GM19099 (cell line): ENCODE results near the gene CDC14A.

Experiments used
- POLR2A ChIP-seq: IDR thresholded peaks from 3 replicates; pipeline ENCODE4 v1.6.1; 2011; ENCODE audit warnings: low read depth; ENCODE audit not compliant: insufficient read length; ENCODE audit errors: extremely low read depth

Gene CDC14A

GRCh38 chr1:100455478-100456072 is 103.3 kb downstream of the CDC14A start:
- no peak for TF ChIP-seq POLR2A

GRCh38 chr1:100456880-100457279 is 104.6 kb downstream of the CDC14A start:
- TF ChIP-seq POLR2A: no peak

- no peak for TF ChIP-seq POLR2A
These were observed 105.4 kb downstream of the CDC14A start for GRCh38 chr1:100457683-100458082.

- TF ChIP-seq POLR2A: no peak
These were observed 106.5 kb downstream of the CDC14A start for GRCh38 chr1:100458661-100459357.

- TF ChIP-seq POLR2A: no peak
These were observed 107.2 kb downstream of the CDC14A start for GRCh38 chr1:100459358-100460114.

GRCh38 chr1:100461222-100461621 is 108.9 kb downstream of the CDC14A start:
- no peak for TF ChIP-seq POLR2A

GRCh38 chr1:100462326-100463025 is 110.2 kb downstream of the CDC14A start:
- TF ChIP-seq POLR2A: no peak

GRCh38 chr1:100463791-100464424 is 111.6 kb downstream of the CDC14A start:
- no peak for TF ChIP-seq POLR2A

- TF ChIP-seq POLR2A: no peak
These were observed 117.3 kb downstream of the CDC14A start for GRCh38 chr1:100469578-100469977.

GRCh38 chr1:100474834-100475233 is 122.5 kb downstream of the CDC14A start:
- no peak for TF ChIP-seq POLR2A

DNA sequence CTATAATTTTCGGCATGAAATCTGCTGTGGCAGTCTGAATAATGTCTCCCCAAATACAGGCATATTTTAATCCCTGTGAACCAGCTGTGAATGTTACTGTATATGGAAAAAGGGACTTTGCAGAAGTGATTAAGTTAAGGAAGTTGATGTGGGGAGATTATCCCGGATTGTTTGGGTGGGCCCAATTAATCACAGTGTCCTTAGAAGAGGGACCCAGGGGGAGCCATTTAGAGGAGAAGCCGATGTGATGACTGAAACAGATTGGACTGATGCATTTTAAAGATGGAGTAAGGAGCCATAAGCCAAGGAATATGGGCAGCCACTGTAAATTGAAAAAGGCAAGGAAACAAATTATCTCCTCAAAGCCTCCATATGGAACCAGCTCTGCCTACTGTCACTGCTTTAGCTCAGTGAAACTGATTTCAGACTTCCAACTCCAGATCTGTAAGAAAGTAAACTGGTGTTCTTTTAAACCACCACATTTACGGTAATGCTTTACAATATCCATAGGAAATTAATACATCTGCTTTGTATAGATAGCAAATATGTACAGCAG is 124.5 kb downstream of the CDC14A start:
- TF ChIP-seq POLR2A: no peak

GRCh38 chr1:100478816-100479215 is 126.5 kb downstream of the CDC14A start:
- no peak for TF ChIP-seq POLR2A

DNA sequence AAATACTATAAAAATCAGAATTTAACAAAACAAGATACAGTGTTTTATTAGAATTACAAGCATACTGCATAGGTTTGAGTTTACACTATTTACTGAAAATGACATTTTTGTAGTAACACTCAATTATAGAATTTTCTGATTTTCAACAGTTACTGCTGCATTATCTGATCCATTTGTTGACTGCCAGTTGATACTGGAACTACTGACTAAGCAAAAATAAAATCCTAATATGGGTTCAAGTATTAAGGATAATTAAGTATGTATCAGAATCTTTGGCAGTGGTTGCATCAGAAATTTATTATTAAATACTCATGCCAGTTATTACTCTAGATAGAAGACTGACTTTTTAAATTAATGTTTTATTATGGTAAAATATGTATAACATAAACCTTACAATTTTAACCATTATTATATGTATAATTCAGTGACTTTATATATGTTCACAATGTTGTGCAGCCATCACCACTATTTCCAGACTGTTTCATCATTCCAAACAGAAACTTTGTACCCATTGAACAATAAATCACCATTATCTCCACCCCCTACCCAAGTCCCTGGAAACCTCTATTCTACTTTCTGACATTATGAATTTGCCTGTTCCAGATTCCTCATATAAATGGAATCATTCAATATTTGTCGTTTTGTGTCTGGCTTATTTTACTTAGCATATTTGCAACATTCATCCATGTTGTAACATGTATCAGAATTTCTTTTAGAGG is 127.5 kb downstream of the CDC14A start:
- no peak for TF ChIP-seq POLR2A

DNA sequence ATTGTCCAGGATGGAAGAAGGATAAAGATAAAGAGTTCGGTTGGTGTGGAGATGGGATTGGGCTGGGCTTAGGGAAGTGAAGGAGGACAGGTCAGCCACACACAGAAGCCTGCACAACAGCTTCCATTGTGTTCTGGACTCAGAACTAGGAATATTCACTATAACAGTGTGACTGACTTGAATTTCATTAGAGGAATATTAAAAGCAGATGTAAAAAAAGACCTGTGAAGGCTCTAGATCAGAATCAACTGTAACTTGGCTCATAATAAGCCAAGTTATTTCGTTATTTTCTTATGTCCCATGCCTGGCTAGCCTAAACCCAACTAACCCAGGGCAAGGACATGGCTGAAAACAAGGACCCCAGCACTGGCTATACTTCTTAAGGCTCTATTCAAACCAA is 129.0 kb downstream of the CDC14A start:
- TF ChIP-seq POLR2A: no peak

DNA sequence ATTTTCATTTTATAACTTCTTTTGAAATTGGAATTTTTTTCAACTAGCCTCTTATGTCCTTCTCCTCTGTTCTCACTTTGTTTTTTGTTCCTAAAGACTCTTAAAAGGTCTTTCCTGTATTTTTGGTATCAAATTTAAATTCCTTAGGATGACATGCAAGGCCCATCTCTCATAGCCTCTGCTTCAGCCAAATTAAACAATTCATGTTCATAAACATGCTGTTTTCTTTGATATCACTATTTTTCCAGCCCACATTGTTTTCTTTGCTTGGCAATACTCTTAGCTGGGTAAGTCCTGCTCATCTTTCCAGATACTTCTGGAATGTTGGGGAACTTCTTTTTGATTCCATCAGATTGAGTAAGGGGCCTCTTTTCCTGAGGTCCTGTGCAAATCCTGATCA is 129.9 kb downstream of the CDC14A start:
- TF ChIP-seq POLR2A: no peak

DNA sequence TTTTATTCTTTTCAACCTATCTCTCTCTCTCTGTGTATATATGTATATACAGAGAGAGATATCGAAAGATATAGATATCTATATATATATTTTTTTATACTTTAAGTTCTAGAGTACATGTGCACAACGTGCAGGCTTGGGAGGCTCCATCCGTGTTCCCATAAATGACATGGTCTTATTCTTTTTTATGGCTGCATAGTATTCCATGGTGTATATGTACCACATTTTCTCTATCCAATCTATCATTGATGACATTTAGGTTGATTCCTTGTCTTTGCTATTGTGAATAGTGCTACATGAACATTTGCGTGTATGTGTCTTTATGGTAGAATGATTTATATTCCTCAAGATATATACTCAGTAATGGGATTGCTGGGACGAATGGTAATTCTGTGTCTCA is 130.4 kb downstream of the CDC14A start:
- TF ChIP-seq POLR2A: no peak
